Lung (tissue), 12 donors: ENCODE results near the gene SLC25A20. TPM values are rescaled to one million over a fixed set of nuclear protein-coding genes. Genes with fewer than 3 reads are reported as not detected.

Experiments used
- ATAC-seq: fragments of 200-7000 bp; cut with Tn5 transposase; one replicate; pipeline ENCODE4 v1.9.1; 2020; ENCODE audit warnings: moderate number of reproducible peaks; ENCODE audit not compliant: insufficient read depth, low FRiP score
- DNase-seq, 3 donors: peaks; one replicate each; pipeline ENCODE4 v3.0.0-alpha.2; 2013 to 2017
- H3K27ac ChIP-seq, 2 donors: one replicate each; pipeline ENCODE4 v1.5.1; 2013; ENCODE audit warnings: mild to moderate bottlenecking in 2 of 2, moderate library complexity in 2 of 2, control low read depth in 1 of 2, inconsistent platforms in 1 of 2, low read depth in 1 of 2, low read length in 1 of 2
- H3K27me3 ChIP-seq, 3 donors: one replicate each; pipeline ENCODE4 v1.5.1; 2013; ENCODE audit warnings: low read length in 2 of 3; ENCODE audit not compliant: control insufficient read depth in 3 of 3, insufficient read depth in 3 of 3
- H3K36me3 ChIP-seq, 4 donors: one replicate each; pipeline ENCODE4 v1.5.1; 2013; ENCODE audit warnings: low read length in 4 of 4, mild to moderate bottlenecking in 1 of 4, moderate library complexity in 1 of 4; ENCODE audit not compliant: control insufficient read depth in 4 of 4, insufficient read depth in 4 of 4
- H3K4me1 ChIP-seq, 5 donors: one replicate each; pipeline ENCODE4 v1.5.1; 2013; ENCODE audit warnings: low read length in 5 of 5, mild to moderate bottlenecking in 2 of 5, moderate library complexity in 1 of 5; ENCODE audit not compliant: control insufficient read depth in 5 of 5, insufficient read depth in 5 of 5
- H3K4me3 ChIP-seq: one replicate; pipeline ENCODE4 v1.5.1; 2013; ENCODE audit warnings: mild to moderate bottlenecking, control low read depth, moderate library complexity
- H3K9ac ChIP-seq, 2 donors: one replicate each; pipeline ENCODE4 v1.5.1; 2013; ENCODE audit warnings: low read length in 2 of 2, control low read depth in 1 of 2; ENCODE audit not compliant: insufficient read depth in 1 of 2
- H3K9me3 ChIP-seq, 4 donors: one replicate each; pipeline ENCODE4 v1.5.1; 2013; ENCODE audit warnings: low read length in 3 of 4, mild to moderate bottlenecking in 1 of 4, moderate library complexity in 1 of 4; ENCODE audit not compliant: control insufficient read depth in 4 of 4, insufficient read depth in 3 of 4
- WGBS, 2 donors: extraction: QIAGEN DNeasy Blood & Tissue Kit; methylation state at CpG; one replicate each; pipeline ENCODE4 v1.1.7; 2013; 5-methylcytosine and 5-hydroxymethylcytosine counted together
- polyA plus RNA-seq, 2 donors: library from polyadenylated mRNA; stranded (reverse); fragments of 200-250 nt; gene quantifications; one replicate each; pipeline ENCODE4 v1.2.1, GENCODE V29; 2013
- total RNA-seq, 2 donors: library from RNA; depleted of rRNA in 1 of 2; stranded (reverse); fragments of >200 nt in 1 of 2; gene quantifications; one replicate each; pipeline ENCODE4 v1.2.1, GENCODE V29; 2014 to 2021
- TF ChIP-seq, protein P1 (sequence below): IDR thresholded peaks from 2 replicates; pipeline ENCODE4 v1.5.1; 2012; ENCODE audit warnings: mild to moderate bottlenecking; ENCODE audit errors: control extremely low read depth, extremely low read depth
- donor health status: control.
- donor health status: control.
- donor health status: Bipolar disorder and iron deficiency.
- donor health status: healthy.
- donor health status: DM: yes; HTN: yes; CAD: no.

Gene SLC25A20
- total and polyA plus RNA-seq, 4 donors: 8.1 to 19.3 (median 14.6) TPM

- ATAC-seq: no peak
- Histone ChIP-seq H3K27me3 (no peaks in the 10 kb centered on the region), H3K36me3 (peaks cover 4 to 27% (median 18%) of the 10 kb centered on the region in 4 donors), H3K9ac (no peak overlapping the region), H3K27ac (peak overlapping the region in 1 of 2 donors; percentile 41), H3K9me3 (no peaks in the 10 kb centered on the region), H3K4me3 (no peak overlapping the region), H3K4me1 (peaks cover 0 to 29% (median 3%) of the 10 kb centered on the region in 5 donors)
- DNase-seq: no peak
- WGBS, 2 donors: 68 to 70% methylated on average over 3 of the region's 3 CpGs
- TF ChIP-seq, protein P1, sequence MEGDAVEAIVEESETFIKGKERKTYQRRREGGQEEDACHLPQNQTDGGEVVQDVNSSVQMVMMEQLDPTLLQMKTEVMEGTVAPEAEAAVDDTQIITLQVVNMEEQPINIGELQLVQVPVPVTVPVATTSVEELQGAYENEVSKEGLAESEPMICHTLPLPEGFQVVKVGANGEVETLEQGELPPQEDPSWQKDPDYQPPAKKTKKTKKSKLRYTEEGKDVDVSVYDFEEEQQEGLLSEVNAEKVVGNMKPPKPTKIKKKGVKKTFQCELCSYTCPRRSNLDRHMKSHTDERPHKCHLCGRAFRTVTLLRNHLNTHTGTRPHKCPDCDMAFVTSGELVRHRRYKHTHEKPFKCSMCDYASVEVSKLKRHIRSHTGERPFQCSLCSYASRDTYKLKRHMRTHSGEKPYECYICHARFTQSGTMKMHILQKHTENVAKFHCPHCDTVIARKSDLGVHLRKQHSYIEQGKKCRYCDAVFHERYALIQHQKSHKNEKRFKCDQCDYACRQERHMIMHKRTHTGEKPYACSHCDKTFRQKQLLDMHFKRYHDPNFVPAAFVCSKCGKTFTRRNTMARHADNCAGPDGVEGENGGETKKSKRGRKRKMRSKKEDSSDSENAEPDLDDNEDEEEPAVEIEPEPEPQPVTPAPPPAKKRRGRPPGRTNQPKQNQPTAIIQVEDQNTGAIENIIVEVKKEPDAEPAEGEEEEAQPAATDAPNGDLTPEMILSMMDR: no peak
Observed at GRCh38 chr3:48929358-48930035, 30.8 kb upstream of the SLC25A20 start.

GRCh38 chr3:48928679-48929078 is 30.0 kb upstream of the SLC25A20 start:
- peaks cover 8 to 28% (median 18%) of the 10 kb centered on the region in 4 donors for H3K36me3 ChIP-seq
- no peak for ATAC-seq

DNA sequence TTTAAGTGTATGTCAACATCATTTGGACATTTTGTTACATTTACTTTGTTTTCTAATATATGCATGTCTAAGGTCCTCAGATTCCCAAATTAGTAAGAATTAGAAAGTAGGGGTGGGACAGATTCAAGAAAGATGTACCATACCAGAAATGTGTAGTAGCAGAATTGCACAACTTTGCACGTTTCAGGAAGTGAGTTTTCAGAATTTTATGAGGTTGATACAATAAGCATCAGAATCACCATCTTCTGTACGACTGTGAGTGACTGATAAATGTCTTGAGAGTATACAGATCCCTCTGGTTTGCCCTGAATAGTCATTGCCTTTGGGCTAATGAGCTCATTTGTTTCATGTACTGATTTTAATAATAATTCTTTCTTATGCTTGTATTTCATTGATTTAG is 29.2 kb upstream of the SLC25A20 start:
- no peak for DNase-seq
- Histone ChIP-seq H3K27ac (no peak overlapping the region), H3K36me3 (peaks cover 4 to 25% (median 18%) of the 10 kb centered on the region in 4 donors), H3K4me1 (peaks cover 0 to 27% (median 3%) of the 10 kb centered on the region in 5 donors), H3K27me3 (no peaks in the 10 kb centered on the region), H3K9me3 (no peaks in the 10 kb centered on the region), H3K9ac (no peak overlapping the region), H3K4me3 (no peak overlapping the region)
- TF ChIP-seq, protein P1: no peak
- no peak for ATAC-seq
- WGBS, 2 donors: 22 to 41% methylated on average over 2 of the region's 2 CpGs

More at GRCh38 chr3:48928679-48929078, 30.0 kb upstream of the SLC25A20 start:
- Histone ChIP-seq H3K4me3 (no peak overlapping the region), H3K4me1 (peaks cover 0 to 27% (median 3%) of the 10 kb centered on the region in 5 donors), H3K9me3 (no peaks in the 10 kb centered on the region), H3K9ac (no peak overlapping the region), H3K27me3 (no peaks in the 10 kb centered on the region), H3K27ac (peak overlapping the region in 1 of 2 donors; percentile 35)
- DNase-seq: no peak
- 74 to 78% methylated on average over 1 of the region's 1 CpG for WGBS, 2 donors
- TF ChIP-seq, protein P1: no peak
